ENCODE data around the gene C7orf25.

Gene C7orf25

DNA sequence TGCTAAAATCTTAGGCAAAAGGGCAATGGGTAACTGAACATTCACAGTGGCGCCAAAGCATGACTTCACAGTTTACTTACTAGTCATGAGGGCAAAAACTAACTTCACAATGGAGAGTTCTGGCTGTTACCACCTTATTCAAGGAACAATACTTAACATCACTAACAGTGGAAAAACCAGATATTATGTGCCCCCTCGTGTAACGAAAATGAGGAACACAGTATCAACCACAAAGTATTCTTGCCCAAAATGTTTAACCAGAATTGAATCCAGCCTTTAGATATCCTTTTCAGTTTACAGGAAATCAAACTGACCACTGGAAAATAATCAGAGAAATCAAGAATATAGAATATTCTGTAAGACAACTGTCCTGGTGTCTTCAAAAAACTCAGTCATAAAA lies 9.5 kb downstream of the C7orf25 start:
- H4K8ac ChIP-seq (ENCODE audit: low read length) = no peak overlapping the region

DNA sequence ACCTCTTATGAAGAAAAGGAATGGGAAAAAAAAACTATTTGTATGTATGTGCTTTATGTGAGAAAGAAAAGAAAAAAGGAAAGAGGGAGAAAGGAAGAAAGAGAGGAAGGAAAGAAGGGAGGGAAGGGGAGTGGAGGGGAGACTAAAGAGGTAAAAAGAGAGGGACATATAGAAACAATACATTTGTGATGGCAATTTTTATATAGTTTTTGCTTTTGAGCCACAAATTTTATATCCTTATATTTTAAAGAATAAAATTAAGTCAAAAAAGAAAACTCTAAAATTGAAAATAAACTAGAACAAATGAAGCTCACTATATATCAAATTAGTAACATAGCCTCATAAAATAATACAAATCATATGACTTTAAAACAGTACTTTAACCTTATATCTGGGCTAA lies 11.0 kb downstream of the C7orf25 start:
- Histone ChIP-seq H3K27ac (ENCODE audit: low read length, poor library complexity, severe bottlenecking) (no peak overlapping the region), H3K9ac (ENCODE audit: low read length) (no peak overlapping the region), H3K9me3 (ENCODE audit: control insufficient read depth, low read length) (no peaks in the 10 kb centered on the region), H3K4me3 (ENCODE audit: insufficient read depth in 1 of 2, low read depth in 1 of 2, low read length in 2 of 2) (no peak overlapping the region), H4K8ac (ENCODE audit: low read length) (no peak overlapping the region), H2BK5ac (ENCODE audit: low read depth, low read length, poor library complexity, severe bottlenecking) (no peak overlapping the region), H3K4me1 (ENCODE audit: control insufficient read depth, insufficient read depth, low read depth, low read length) (no peaks in the 10 kb centered on the region), H3K18ac (ENCODE audit: low read depth in 1 of 2, low read length in 2 of 2) (no peak overlapping the region), H2BK15ac (ENCODE audit: low read depth, poor library complexity, severe bottlenecking) (no peak overlapping the region), H4K91ac (ENCODE audit: low read length) (no peak overlapping the region), H2AFZ (ENCODE audit: low read depth, low read length) (no peak overlapping the region), H3K4me2 (ENCODE audit: low read length, poor library complexity, severe bottlenecking) (no peak overlapping the region), H3K4ac (ENCODE audit: low read depth in 1 of 2, low read length in 2 of 2) (no peak overlapping the region), H2BK12ac (ENCODE audit: low read length in 2 of 2) (no peak overlapping the region), H3K36me3 (ENCODE audit: control insufficient read depth in 1 of 2, insufficient read depth in 2 of 2, low read depth in 1 of 2, low read length in 2 of 2) (no peaks in the 10 kb centered on the region), H3K27me3 (ENCODE audit: control insufficient read depth in 1 of 2, insufficient read depth in 1 of 2, low read length in 2 of 2) (no peaks in the 10 kb centered on the region), H2BK120ac (ENCODE audit: low read depth, low read length) (no peak overlapping the region), H3K14ac (ENCODE audit: low read length in 2 of 2) (no peak overlapping the region), H3K79me1 (replicated peaks; ENCODE audit: low read length, poor library complexity, severe bottlenecking) (peaks cover 9% of the 10 kb centered on the region), H3K23ac (ENCODE audit: low read length in 2 of 2) (no peak overlapping the region), H2AK5ac (ENCODE audit: low read length, severe bottlenecking) (no peak overlapping the region)
- no peak for DNase-seq

More for the DNA sequence above, 9.5 kb downstream of the C7orf25 start:
- no peaks in the 10 kb centered on the region for H3K9me3 ChIP-seq (ENCODE audit: control insufficient read depth, low read length)
- H3K14ac ChIP-seq (ENCODE audit: low read length in 2 of 2) = no peak overlapping the region
- no peak overlapping the region for H3K4ac ChIP-seq (ENCODE audit: low read depth in 1 of 2, low read length in 2 of 2)
- H3K9ac ChIP-seq (ENCODE audit: low read length) = no peak overlapping the region
- no peak overlapping the region for H3K4me2 ChIP-seq (ENCODE audit: low read length, poor library complexity, severe bottlenecking)
- H2BK5ac ChIP-seq (ENCODE audit: low read depth, low read length, poor library complexity, severe bottlenecking) = no peak overlapping the region
- H2AK5ac ChIP-seq (ENCODE audit: low read length, severe bottlenecking) = no peak overlapping the region
- H3K4me3 ChIP-seq (ENCODE audit: insufficient read depth in 1 of 2, low read depth in 1 of 2, low read length in 2 of 2) = no peak overlapping the region
- no peak overlapping the region for H2BK12ac ChIP-seq (ENCODE audit: low read length in 2 of 2)
- H3K79me1 ChIP-seq (replicated peaks; ENCODE audit: low read length, poor library complexity, severe bottlenecking) = peaks cover 9% of the 10 kb centered on the region
- no peak overlapping the region for H2BK15ac ChIP-seq (ENCODE audit: low read depth, poor library complexity, severe bottlenecking)
- H3K27ac ChIP-seq (ENCODE audit: low read length, poor library complexity, severe bottlenecking) = no peak overlapping the region
- WGBS = 63% methylated on average over 3 of the region's 3 CpGs
- no peak overlapping the region for H4K91ac ChIP-seq (ENCODE audit: low read length)
- H3K18ac ChIP-seq (ENCODE audit: low read depth in 1 of 2, low read length in 2 of 2) = no peak overlapping the region
- no peak overlapping the region for H2AFZ ChIP-seq (ENCODE audit: low read depth, low read length)
- no peaks in the 10 kb centered on the region for H3K36me3 ChIP-seq (ENCODE audit: control insufficient read depth in 1 of 2, insufficient read depth in 2 of 2, low read depth in 1 of 2, low read length in 2 of 2)
- H3K27me3 ChIP-seq (ENCODE audit: control insufficient read depth in 1 of 2, insufficient read depth in 1 of 2, low read length in 2 of 2) = no peaks in the 10 kb centered on the region
- H3K4me1 ChIP-seq (ENCODE audit: control insufficient read depth, insufficient read depth, low read depth, low read length) = peaks cover 3% of the 10 kb centered on the region
- H3K23ac ChIP-seq (ENCODE audit: low read length in 2 of 2) = no peak overlapping the region
- no peak for DNase-seq
- H2BK120ac ChIP-seq (ENCODE audit: low read depth, low read length) = no peak overlapping the region

DNA sequence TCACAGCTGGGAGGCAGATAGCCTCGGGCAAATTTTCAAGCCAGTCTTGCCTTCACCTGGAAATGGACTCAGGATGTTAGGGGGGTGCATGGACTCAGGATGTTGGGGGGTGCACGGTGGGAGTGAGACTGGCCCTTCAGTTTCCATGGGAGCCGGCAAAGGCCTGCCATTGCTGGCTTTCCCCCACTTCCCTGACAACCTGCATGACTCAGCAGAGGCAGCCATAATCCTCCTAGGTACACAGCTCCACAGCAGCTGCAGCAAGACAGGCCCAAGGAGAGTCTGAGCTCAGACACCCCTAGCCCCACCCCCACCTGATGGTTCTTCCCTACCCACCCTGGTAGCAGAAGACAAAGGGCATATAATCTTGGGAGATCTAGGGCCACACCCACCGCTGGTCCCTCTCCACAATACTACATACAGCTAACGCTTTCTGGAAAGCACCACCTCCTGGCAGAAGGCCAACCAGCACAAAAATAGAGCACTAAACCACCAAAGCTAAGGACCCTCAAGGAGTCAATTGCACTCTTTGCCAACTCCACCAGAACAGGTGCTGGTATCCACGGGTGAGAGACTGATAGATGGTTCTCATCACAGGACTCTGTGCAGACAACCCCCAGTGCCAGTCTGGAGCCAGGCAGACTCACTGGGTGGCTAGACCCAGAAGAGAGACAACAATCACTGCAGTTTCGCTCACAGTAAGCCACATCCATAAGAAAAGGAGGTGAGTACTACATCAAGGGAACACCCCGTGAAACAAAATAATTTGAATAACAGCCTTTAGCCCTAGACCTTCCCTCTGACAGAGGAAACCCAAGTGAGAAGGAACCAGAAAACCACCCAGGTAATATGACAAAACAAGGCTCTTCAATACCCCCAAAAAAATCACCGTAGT lies 18.3 kb downstream of the C7orf25 start:
- no peaks in the 10 kb centered on the region for H3K36me3 ChIP-seq (ENCODE audit: control insufficient read depth in 1 of 2, insufficient read depth in 2 of 2, low read depth in 1 of 2, low read length in 2 of 2)
- no peak overlapping the region for H4K8ac ChIP-seq (ENCODE audit: low read length)
- H2BK15ac ChIP-seq (ENCODE audit: low read depth, poor library complexity, severe bottlenecking) = no peak overlapping the region
- peaks cover 20% of the 10 kb centered on the region for H3K79me1 ChIP-seq (replicated peaks; ENCODE audit: low read length, poor library complexity, severe bottlenecking)
- no peak for DNase-seq
- peaks cover 7% of the 10 kb centered on the region for H3K9me3 ChIP-seq (ENCODE audit: control insufficient read depth, low read length)
- H3K14ac ChIP-seq (ENCODE audit: low read length in 2 of 2) = no peak overlapping the region
- H3K27ac ChIP-seq (ENCODE audit: low read length, poor library complexity, severe bottlenecking) = no peak overlapping the region
- WGBS = 88% methylated on average over 8 of the region's 9 CpGs
- no peak overlapping the region for H3K9ac ChIP-seq (ENCODE audit: low read length)
- no peak overlapping the region for H3K23ac ChIP-seq (ENCODE audit: low read length in 2 of 2)
- no peak overlapping the region for H2BK5ac ChIP-seq (ENCODE audit: low read depth, low read length, poor library complexity, severe bottlenecking)
- H2AK5ac ChIP-seq (ENCODE audit: low read length, severe bottlenecking) = no peak overlapping the region
- H3K18ac ChIP-seq (ENCODE audit: low read depth in 1 of 2, low read length in 2 of 2) = no peak overlapping the region
- H3K4ac ChIP-seq (ENCODE audit: low read depth in 1 of 2, low read length in 2 of 2) = no peak overlapping the region
- no peak overlapping the region for H2BK12ac ChIP-seq (ENCODE audit: low read length in 2 of 2)
- H3K4me2 ChIP-seq (ENCODE audit: low read length, poor library complexity, severe bottlenecking) = no peak overlapping the region
- H3K4me1 ChIP-seq (ENCODE audit: control insufficient read depth, insufficient read depth, low read depth, low read length) = peaks cover 2% of the 10 kb centered on the region
- no peak overlapping the region for H4K91ac ChIP-seq (ENCODE audit: low read length)
- H3K27me3 ChIP-seq (ENCODE audit: control insufficient read depth in 1 of 2, insufficient read depth in 1 of 2, low read length in 2 of 2) = no peaks in the 10 kb centered on the region
- H3K4me3 ChIP-seq (ENCODE audit: insufficient read depth in 1 of 2, low read depth in 1 of 2, low read length in 2 of 2) = no peak overlapping the region
- H2AFZ ChIP-seq (ENCODE audit: low read depth, low read length) = no peak overlapping the region
- H2BK120ac ChIP-seq (ENCODE audit: low read depth, low read length) = no peak overlapping the region

DNA sequence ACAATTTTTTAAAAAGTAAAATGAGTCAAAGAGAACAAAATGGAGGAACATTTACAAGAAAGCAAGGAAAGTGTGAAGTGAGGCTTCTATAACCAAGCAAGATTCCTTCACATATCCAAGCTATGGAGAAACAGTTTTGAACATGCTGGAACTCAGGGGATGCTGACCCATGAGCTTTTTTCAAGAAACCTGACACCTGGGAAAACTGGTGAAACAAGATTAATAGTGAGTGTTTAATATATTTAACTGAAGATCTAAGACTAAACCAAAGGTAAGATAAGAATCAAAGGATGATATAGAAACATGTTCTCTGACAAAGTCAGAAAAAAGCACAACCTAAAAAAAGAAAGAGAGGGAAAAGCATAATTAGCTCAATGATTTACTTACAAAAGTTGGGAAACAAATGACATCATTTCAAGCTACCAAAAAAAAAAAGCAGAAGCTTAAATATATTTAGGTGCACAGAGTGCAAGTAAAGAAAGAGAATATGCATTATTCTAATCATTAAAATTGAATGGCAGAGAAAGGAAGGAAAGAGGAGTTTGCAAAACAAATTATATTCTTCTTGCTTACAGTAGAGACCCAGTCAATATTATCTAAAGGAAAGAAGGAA lies 24.9 kb downstream of the C7orf25 start:
- Histone ChIP-seq H2BK12ac (ENCODE audit: low read length in 2 of 2) (no peak overlapping the region), H3K14ac (ENCODE audit: low read length in 2 of 2) (no peak overlapping the region), H2BK5ac (ENCODE audit: low read depth, low read length, poor library complexity, severe bottlenecking) (no peak overlapping the region), H3K27me3 (ENCODE audit: control insufficient read depth in 1 of 2, insufficient read depth in 1 of 2, low read length in 2 of 2) (no peaks in the 10 kb centered on the region), H3K4me3 (ENCODE audit: insufficient read depth in 1 of 2, low read depth in 1 of 2, low read length in 2 of 2) (no peak overlapping the region), H3K79me1 (replicated peaks; ENCODE audit: low read length, poor library complexity, severe bottlenecking) (peaks cover 13% of the 10 kb centered on the region), H4K8ac (ENCODE audit: low read length) (no peak overlapping the region), H3K36me3 (ENCODE audit: control insufficient read depth in 1 of 2, insufficient read depth in 2 of 2, low read depth in 1 of 2, low read length in 2 of 2) (peaks cover 0 to 3% of the 10 kb centered on the region in 2 experiments), H4K91ac (ENCODE audit: low read length) (no peak overlapping the region), H3K27ac (ENCODE audit: low read length, poor library complexity, severe bottlenecking) (no peak overlapping the region), H3K23ac (ENCODE audit: low read length in 2 of 2) (no peak overlapping the region), H2BK15ac (ENCODE audit: low read depth, poor library complexity, severe bottlenecking) (no peak overlapping the region), H2AFZ (ENCODE audit: low read depth, low read length) (no peak overlapping the region), H3K9me3 (ENCODE audit: control insufficient read depth, low read length) (no peaks in the 10 kb centered on the region), H2AK5ac (ENCODE audit: low read length, severe bottlenecking) (no peak overlapping the region), H3K4me2 (ENCODE audit: low read length, poor library complexity, severe bottlenecking) (no peak overlapping the region), H3K18ac (ENCODE audit: low read depth in 1 of 2, low read length in 2 of 2) (no peak overlapping the region), H2BK120ac (ENCODE audit: low read depth, low read length) (no peak overlapping the region), H3K9ac (ENCODE audit: low read length) (no peak overlapping the region), H3K4me1 (ENCODE audit: control insufficient read depth, insufficient read depth, low read depth, low read length) (peaks cover 24% of the 10 kb centered on the region), H3K4ac (ENCODE audit: low read depth in 1 of 2, low read length in 2 of 2) (no peak overlapping the region)
- no peak for DNase-seq
